NCI-H526 (cell line): ENCODE measurements around the gene IFNL2.
"Not testable (repeated sequence)": the region's sequence is repeated elsewhere in the genome, so short reads cannot be mapped to it uniquely, and the experiment has no call there.

Source experiments
- DNase-seq, 2 experiments: peaks; one replicate each; lab custom pipeline; 2025; lab: John Stamatoyannopoulos, UW

The IFNL2 gene

DNA sequence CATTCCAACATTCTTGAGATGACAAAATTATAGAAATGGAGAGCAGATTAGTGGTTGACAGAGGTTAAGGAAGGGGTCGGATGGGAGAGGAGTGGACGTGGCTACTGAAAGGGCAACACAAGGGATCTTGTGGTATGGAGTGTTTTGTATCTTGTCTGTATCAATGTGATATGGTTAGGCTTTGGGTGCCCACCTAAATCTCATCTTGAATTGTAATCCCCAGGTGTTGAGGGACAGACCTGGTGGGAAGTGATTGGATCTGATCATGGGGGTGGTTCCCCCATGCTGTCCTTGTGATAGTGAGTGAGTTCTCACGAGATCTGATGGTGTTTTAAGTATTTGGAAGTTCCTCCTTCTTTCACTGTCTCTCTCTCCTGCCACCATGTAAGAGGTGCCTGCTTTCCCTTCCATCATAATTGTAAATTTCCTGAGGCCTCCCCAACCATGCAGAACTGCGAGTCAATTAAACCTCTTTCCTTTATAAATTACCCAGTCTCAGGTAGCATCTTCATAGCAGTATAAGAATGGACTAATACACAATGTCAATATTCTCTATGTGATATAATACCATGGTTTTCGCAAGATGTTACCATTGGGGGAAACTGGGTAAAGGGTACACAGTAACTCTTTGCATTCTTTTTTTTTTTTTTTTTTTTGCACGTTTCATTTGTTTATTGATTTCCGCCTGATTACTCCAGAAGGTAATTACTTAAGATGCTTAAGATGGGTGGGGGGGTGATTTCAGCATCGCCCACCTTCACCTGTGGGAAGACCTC, 14.6 kb upstream of the IFNL2 start:
- DNase-seq = no peak

DNA sequence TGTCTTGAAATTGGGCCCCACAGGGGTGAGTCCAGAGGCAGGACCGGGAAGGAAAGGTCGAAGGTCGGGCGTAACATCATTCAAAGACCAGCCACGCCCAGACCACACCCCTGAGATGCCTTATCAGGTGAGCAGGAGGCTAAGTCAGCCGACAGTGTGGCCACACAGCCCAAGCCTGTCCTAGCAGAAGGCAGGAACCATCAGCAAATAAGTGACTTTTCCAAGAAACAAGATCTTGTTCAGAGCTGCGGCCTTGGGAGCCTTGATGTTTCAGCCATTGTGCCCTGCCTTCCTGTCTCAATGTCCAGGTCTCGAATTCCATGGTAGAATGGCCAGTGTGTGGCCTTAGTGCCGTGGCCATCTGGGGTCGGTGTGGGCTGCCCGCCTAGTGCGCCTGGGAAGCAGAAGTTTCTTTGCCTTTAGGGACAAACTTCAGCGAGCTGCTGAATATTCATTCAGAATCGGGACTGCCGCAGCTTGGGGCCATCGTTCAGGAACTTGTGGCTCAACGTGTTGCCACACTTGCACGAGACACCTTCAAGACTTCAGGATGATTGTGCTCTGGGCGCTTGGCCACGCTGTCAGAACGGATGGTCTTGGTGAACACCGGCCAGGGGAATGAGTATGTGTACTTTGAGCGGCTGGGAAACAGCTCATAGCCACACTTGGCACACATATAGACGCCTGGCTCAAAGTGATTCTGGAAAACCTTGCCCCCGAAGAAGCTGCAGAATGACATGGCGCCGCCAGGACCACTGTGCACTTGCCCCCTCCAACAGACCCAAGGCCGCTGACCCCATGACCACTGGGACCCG, 13.5 kb upstream of the IFNL2 start:
- DNase-seq = no peak

DNA sequence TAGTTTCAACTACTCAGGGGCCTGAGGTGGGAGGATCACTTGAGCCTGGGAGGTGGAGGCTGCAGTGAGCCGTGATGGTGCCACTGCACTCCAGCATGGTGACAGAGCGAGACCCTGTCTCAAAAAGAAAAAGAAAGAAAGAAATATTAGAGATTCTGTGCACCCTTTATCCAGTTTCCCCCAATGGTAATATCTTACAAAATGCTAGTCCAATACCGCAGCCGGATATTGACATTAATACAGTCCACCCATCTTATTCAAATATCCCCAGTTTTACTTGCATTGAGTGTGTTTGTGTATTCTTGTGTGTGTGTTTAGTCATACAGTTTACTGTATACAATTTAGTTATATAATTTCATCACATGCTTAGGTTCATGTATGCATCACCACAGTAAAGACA, 11.0 kb upstream of the IFNL2 start:
- DNase-seq = no peak

DNA sequence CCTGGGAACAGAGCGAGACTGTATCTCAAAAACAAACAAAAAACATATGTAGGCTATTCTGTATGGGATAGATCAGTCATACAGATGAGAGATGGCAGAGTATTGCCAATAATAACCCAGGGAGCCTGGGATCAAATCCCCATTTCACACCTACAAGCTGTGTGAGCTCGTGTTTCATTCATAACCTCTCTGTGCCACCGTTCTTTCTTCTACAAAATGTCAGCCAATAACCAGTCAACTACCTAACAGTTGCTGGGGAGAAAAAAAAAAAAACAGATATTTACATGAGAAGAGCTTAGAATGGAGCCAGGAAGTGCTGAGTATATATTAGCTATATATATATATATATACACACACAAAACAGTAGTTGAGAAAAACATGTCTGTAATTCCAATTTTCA, 6.5 kb upstream of the IFNL2 start:
- no peak for DNase-seq

DNA sequence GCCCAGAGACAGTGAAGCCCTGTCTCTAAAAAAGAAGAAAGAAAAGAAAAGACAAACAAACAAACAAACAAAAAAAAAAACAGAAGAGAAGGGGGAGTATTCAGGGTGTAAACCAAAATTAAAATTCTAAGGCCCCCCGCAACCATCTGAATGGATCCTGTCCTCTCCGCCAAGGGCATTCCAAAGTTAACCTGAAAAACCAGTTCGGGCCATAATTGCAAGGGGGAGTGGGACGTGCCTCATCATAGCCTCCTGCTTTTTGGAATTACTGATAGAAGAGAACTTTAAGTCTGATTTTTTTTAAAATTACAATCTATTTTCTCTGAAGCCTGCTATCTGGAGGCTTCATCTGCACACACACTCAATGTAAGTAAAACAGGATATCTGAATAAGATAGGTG, 5.7 kb upstream of the IFNL2 start:
- DNase-seq = peak in 1 of 2 experiments; percentile 16

DNA sequence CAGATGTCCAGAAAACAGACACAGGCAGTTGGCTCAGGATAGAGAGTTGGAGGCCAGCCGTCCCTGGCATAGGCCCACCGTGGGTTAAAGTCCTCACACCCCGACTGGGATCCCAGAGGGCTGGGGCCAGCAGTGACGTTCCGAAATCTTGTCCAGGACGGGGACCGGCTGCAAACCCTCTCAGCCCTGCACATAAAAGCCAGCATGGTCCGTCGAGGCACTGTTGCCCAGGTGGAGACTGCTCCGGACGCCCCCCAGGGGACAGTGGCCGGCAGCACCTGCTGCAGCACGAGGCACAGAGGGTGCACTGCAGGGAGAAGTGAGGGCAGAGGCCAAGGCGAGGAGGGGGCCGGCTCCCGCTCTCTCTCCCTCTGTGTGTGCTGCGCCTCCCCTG, 4.3 kb upstream of the IFNL2 start:
- DNase-seq = no peak

- no peak for DNase-seq
Observed at GRCh38 chr19:39264306-39265290, 3.6 kb upstream of the IFNL2 start.

- no peak for DNase-seq
Observed at GRCh38 chr19:39265321-39265916, 2.8 kb upstream of the IFNL2 start.

DNA sequence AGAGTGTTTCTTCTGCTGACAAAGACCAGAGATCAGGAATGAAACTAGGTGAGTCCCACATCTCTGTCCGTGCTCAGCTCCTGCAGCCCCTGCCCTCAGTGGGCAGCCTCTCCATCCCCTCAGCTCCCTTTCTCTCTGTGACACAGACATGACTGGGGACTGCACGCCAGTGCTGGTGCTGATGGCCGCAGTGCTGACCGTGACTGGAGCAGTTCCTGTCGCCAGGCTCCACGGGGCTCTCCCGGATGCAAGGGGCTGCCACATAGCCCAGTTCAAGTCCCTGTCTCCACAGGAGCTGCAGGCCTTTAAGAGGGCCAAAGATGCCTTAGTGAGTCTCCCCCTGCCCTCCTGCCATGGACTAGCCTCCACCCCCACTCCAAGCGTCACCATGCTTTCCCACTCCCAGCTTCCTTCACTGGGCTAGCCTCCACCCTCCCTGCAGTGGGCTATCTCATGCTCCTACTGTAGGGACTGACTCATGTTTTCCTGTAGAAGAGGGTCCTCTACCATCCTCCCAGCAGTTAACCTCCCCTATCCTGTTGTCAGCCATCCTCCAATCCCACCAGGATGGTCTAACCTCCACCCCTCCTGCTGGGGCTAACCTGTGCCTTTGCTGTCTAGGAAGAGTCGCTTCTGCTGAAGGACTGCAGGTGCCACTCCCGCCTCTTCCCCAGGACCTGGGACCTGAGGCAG, 481 bp downstream of the IFNL2 start:
- DNase-seq = not testable (repeated sequence)

GRCh38 chr19:39269369-39269768, 1.2 kb downstream of the IFNL2 start:
- not testable (repeated sequence) for DNase-seq

- no peak for DNase-seq
Observed at GRCh38 chr19:39270036-39270871, 2.1 kb downstream of the IFNL2 start.

DNA sequence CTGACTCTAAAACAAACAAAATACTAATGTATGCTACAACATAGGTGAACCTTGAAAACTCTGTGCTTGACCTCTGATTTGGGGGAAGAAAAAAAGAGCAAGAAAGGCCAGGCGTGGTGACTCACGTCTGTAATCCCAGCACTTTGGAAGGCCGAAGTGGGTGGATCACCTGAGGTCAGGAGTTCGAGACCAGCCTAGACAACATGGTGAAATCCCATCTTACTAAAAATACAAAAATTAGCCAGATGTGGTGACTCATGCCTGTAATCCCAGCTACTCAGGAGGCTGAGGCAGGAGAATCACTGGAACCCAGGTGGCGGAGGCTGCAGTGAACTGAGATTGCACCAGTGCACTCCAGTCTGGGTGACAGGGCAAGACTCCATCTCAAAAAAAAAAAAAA, 5.7 kb downstream of the IFNL2 start:
- not testable (repeated sequence) for DNase-seq

GRCh38 chr19:39275578-39275977, 7.4 kb downstream of the IFNL2 start:
- no peak for DNase-seq

- DNase-seq = no peak
Observed at GRCh38 chr19:39276740-39277139, 8.5 kb downstream of the IFNL2 start.

GRCh38 chr19:39277598-39277997, 9.4 kb downstream of the IFNL2 start:
- DNase-seq = no peak

DNA sequence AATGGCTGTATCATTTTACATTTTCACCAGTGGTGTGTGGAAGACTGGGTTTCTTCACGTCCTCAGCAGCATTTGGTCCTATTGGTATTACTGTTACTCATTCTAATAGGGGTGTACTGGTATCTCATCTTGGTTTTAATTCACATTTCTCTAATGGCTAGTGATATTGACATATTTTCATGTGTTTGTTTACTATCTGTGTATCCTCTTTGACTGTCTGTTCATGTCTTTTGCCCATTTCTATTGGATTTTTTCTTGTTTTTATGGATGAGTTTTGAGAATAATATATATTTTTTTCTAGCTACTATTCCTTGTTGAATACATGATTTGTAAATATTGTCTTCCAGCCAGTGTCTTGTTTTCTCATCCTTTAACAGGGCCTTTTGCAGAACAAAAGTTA, 13.8 kb downstream of the IFNL2 start:
- no peak for DNase-seq

DNA sequence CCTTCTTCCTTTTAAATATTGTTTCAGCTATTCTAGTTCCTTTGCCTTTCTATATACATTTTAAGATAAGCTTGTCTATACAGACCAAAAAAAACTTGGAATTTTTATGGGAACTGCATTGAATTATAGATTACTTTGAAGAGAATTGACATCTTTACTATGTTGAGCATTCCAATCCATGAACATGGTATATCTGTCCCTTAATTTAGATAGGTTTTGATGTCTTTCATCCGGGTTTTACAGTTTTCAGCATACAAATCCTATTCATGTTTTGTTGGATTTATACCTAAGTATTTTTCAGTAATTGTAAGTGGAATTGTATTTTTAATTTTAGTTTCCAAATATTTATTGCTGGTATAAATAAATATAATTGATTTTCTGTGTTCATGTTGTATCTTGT, 15.8 kb downstream of the IFNL2 start:
- DNase-seq = no peak

DNA sequence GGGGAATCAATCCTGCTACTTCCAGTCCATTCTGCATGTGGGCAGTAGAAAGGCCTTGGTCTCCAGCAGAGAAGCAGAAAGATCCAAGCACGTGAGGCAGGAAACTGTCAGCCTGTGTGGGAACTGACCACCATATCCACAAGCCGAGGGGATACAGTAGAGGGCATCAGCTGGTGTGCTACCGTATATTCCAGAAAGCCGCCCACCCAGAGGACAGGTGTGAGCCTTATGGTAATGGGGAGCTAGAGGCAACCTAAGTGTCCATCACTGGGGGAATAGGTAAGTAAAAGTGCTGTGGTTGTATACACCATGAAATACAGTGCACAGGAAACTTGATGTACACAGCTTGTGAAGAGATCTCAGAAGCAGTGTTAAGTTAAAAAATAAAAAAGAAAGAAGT, 25.2 kb downstream of the IFNL2 start:
- no peak for DNase-seq

GRCh38 chr19:39296055-39296645, 28.0 kb downstream of the IFNL2 start, which contains the start of gene IFNL1:
Gene IFNL1 (plus strand): TSS chr19:39296407. CDS start chr19:39296422, 15 bp downstream.
- no peak for DNase-seq

GRCh38 chr19:39296906-39297305, 28.7 kb downstream of the IFNL2 start:
- DNase-seq = no peak
